GM21447 (cell line): ENCODE results near the gene KCNK15.

ENCODE experiments used
- ATAC-seq: cut with Tn5 transposase; IDR thresholded peaks from one replicate; pipeline ENCODE4 v1.9.1; 2021; ENCODE audit not compliant: unreplicated experiment

Gene KCNK15

DNA sequence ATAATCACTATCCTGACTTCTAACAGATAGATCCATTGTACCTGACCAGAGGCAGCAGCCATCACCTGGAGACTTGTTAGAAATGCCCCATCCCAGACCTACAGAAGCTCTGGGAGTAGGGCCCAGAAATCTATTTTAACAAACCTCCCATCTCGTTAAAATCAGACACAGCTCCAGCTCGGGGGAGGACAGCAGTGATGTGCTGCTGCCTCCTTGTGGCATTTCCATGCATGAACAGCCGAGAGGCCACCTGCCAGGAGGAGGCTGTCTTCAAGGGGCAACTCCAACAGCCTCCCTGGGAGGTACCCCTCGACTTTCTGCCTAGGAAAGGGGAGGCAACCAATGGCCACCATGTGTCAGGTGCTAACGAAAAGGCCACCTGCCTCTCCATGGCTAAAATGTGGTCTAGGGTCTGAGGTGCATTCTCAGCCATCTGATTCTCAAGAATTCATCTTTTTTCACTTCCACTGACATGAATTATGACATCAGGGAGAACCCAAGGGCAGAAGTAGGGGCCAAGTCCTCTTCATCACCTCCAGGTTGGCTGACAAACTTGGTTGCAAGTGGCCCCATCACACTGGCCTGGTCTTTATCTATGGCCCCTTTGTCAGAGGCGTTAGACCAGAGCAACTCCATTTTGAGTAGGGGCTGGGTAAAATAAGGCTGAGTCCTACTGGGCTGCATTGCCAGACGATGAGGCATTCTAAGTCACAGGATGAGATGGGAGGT is 12.2 kb upstream of the KCNK15 start:
- no peak for ATAC-seq

DNA sequence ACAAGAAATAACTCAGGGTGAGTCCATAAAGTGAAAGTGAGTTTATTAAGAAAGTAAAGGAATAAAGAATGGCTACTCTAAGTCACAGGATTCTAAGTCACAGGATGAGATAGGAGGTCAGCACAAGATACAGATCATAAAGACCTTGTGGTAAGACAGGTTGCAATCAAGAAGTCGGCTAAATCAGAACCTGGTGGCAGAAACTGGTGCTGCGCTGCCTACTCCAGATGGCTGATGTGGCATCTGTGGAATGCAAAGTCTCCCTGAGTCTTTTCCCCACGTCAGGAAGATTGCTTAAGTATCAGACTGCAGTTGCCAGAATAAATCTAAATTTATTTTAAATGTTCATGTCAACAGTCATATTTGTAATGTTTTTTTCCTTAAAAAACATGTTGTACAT is 10.7 kb upstream of the KCNK15 start:
- no peak for ATAC-seq

DNA sequence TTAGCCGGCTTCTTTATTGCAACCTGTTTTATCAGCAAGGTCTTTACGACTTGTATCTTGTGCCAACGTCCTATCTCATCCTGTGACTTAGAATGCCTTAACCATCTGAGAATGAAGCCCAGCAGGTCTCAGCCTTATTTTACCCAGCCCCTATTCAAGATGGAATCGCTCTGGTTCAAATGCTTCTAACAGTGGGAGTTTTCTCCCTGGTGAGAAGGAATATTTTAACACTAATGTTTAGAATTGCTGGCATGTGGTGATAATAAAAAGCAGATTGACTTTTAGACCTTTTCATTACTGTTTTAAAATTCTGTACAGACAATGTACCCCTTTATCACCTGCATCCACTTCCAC is 9.9 kb upstream of the KCNK15 start:
- no peak for ATAC-seq

DNA sequence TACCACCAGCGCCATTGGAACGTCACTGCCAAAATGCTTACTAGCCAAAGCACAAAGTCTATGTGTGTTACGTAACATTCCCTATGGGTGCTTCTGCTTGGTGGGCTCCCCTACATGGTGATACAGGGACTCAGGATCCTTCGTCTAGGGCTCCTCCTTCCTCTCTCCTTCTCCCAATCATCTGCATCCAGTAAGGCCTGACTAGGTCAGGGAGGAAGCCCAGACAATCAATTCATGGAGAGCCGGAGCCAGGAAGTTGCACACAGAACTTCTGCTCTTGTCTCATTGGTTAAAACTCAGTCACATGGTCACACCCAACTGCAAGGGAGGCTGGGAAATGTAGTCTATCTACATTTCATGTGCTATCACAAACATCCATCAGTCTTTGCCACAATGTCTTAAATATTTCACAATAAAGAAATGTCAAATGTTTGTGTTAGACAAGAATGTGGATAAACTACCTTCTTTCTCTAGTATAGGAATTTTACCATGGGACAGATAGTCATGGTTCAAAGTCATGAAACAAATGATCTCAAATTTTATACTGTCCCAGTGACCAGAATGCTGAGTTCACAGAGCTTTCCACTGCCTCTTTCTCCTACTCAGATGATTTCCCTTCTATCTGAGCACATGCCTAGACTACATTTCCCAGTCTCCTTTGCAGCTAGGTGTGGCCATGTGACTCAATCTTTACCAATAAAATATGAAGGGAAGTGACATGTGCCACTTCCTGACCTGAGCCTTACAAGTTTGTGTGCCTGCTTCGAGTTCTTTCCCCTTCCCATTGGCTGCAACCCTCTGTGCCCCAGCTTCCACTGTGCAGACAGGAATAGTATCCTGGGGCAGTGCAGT is 9.3 kb upstream of the KCNK15 start:
- no peak for ATAC-seq

DNA sequence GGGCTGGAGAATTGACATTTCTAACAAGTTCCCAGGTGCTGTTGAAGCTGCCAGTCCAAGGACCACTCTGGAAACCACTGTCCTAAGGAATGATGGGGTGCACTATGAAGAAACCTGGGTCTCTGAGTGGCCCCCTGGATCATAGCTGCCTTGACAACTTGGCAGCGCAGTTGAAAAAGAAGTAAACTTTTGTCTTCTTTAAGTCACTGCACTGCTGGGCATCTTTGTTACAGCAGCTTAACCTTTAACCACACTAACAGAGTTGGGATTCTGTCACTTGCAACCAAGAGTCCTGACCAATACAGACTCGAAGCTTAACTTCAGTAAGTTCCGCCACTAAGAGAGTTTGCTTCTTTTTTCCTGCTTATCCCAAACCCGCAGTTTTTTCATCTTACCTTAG is 8.5 kb upstream of the KCNK15 start:
- no peak for ATAC-seq

DNA sequence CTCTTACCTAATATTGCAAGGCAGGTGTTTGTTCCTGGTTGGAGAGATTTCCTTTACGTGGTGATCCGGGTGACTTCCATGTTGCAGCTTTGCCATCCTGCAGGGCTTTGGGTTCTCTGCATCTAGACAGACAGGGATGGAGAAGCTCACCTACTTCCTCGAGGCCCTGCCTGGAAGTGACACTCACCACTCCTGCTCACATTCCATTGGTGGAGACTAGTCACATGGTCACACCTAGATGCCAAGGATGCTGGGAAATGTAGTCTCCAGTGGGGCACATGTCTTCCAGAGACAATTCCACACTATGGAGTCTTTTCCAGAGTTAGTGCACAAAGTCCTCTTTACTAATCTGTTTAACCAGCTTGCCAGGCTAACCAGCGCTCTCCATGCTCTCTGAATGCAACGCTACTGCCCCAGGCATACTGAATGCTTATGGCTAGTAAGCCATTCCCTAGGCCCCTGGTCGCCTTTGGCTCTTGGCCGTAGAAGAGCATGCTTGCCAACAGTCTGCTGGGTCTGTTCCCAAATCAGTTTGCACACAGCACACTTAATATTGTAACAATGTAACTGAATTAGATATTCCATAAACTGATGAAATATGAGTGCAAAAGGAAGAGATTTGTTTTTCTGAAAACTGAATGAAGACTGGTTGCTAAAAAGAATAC is 6.7 kb upstream of the KCNK15 start:
- no peak for ATAC-seq

DNA sequence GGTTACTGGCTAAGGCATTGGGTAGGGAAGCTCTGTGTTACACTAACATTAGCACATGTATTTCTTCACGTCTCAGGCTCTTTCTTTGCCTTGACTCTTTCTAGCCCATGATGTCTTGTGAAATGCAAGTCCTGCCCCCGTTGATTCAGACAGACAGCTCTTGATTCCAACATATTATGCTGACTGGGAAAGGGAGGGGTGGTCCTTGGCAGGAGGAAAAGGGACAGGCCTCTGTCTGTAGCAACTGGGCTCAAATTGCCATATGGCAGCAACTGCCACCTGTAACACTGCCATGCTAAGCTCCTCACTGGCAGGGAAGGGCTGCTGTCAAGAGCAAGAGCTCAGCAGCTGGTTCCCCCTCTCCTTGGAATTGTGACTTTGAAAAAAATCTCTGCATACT is 5.7 kb upstream of the KCNK15 start:
- no peak for ATAC-seq

DNA sequence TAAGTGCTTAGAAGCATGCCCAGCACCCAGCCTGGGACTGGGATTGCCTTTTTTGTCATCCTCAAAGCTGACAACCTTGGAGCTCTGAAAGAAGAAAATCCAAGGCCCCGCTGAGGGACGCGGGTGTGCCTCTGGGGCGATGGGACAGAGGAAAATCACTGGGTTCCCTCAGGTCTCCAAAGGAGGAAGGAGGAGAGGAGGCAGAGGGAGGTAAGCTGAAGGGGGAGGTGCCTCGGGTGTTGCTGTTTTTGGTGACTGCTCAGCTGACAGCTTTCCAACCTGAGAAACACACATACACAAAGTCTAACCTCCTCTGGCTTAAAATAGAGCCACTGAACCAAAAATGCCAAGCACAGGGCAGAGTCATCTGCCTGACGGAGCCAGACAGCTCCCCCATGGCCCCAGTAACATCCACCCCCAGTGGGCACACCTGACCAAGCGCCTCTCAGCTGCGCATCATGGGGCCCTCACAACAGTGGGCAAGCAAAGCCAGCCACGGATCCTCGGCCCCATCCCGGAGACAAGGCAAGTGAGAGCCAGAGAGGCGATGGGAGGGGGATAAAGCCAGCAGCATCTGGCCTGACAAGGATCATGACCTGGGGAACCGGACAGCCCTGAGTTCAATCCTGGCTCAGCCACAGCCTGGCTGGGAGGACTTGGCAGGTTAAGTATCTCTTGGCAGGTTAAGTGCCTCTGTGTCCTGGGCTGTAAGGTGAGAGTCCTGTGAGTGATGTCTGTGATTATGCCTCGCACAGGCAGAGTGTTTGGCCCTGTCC is 3.2 kb upstream of the KCNK15 start:
- no peak for ATAC-seq

DNA sequence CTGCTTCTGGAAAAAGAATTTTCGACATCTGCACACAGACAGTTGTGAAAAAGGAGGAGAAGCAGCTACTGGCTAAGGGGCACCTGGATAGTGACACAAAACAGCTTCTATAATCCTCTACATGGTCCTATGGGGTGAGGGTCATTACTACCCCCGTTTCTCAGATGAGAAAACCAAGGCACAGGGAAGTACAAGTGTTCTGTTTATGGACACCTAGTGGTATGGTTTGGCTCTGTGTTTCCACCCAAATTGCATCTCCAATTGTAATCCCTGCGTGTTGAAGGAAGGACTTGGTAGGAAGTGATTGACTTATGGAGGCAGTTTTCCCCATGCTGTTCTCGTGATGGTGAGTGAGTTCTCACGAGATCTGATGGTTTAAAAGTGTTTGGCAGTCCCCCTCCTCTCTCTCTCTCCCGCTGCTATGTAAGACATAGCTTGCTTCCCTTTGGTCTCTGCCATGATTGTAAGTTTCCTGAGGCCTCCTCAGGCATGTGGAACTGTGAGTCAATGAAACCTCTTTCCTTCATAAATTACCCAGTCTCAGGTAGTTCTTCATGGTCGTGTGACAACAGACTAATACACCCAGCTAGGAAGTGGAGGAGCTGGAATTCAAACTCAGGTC is 2.5 kb upstream of the KCNK15 start:
- ATAC-seq = no peak

DNA sequence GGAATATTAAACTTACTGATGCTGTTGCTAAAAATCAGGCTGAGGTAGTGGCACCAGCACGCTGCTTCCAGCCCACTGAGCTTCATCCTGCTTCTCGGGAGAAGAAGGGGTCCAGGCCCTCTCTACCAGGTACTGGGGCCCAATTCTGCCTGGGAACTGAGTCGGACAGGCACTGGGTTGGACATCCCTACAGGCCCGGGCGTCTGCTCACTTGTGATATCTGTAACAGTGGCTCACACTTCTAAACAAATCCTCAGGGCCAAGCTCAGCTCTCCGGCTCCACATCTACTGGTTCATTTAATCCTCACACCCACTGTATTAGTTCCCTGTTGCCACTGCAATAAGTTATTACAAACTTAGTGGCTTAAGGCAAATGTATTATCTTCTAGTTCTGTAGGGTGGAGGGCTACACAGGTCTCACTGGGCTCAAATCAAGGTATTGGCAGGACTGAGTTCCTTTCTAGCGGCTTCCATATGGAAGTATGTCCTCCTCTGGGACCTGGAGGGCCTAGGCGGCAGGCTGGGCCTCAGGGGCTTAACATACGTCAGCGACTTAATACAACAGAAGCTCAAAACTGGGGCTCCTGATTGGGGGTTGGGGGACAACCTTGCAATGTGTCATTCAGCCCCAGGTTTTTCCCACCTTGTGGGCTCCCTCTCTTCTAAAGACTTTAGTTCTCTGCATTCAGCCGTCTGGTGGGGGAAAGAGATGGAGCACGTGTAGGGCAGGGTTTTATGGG is 1.6 kb upstream of the KCNK15 start:
- ATAC-seq = no peak

DNA sequence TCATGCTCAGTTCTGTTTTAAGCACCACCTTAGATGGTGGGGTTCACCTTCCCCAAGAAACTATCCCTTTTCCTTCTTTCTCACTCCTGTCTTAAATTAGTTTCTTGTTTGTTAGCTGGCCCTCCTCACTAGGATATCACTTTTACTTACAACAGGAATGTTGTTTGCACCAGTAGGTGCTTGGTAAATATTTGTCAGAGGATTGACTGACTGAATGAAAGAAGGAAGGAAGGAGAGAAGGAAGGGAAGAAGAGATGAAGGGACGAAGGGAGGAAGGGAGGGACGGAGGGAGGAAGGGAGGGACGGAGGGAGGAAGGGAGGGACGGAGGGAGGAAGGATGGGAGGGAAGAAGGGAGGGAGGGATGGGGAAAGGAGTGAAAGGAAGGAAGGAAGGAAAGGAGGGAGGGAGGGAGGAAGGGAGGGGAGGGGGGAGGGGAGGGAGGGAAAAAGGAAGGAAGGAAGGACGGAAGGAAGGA is 505 bp upstream of the KCNK15 start:
- no peak for ATAC-seq

DNA sequence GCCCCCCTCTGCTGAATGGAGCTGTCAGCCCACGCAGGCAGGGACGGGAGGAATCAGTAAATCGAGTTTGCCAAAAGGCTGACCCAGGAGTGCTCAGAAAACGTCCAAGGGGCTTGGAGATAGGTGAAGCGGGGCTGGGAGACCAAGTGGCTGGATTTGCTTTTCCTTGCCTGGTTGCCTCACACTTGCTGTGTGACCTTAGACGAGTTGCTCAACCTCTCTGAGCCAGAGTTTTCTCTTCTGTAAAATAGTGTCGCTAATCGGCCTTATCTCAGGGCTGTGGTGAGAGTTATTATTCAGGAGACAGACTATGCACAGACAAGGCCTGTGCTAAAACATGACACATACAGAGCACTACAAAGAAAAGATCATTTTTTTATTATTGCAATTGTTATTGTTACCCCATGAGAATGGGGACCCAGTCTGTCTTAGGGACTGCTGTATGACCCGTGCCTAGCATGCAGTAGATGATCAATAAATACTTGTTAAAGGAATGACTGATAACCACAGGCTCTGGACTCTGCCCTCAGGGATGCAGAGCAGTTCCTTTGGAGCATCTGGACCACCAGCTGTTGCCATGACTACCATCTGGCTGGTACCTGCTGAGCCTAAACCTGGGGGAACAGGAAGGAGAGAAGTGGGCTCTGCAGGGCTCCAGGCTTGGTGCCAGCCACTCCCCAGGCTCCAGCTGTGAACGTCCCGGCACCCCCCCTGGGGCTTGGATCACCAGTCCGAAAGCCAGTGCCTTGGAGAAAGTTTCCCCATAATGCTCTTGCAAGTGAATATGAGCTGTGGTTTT is 901 bp downstream of the KCNK15 start:
- ATAC-seq = no peak

DNA sequence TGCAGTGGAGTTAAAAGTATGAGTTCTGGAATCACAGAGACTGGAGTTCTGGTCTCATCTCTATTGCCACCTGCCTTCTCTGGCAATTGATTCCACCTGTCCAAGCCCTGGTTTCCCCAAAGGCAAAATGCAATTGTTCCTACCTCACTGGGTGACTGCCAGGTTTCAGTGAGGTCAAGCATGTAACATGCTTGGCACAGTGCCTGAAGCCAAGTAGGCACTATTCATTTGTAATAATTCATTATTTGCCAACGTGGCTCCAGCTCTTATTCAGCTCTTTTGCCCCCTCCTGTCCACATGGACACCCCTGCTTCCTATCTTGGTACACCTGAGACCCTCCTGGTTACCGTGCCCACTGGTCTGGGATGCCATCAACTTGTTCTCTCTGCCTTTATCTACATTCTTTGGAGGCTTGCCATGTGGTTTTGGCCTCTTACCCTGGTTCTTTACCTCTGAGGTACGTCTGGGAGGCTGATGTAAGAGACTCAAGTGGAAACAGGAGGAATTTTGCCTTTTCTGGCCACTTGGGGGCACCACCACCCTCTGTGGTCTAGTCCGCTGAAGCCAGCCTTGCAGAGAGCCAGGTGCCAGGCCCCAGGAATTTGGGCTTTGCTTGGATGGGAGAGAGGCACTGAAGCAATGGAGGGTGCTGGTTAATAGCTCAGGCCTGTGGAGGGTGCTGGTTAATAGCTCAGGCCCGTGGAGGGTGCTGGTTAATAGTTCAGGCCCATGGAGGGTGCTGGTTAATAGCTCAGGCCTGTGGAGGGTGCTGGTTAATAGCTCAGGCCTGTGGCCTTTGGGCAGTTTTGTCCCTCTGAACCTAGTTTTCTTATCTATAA is 1.7 kb downstream of the KCNK15 start:
- no peak for ATAC-seq

DNA sequence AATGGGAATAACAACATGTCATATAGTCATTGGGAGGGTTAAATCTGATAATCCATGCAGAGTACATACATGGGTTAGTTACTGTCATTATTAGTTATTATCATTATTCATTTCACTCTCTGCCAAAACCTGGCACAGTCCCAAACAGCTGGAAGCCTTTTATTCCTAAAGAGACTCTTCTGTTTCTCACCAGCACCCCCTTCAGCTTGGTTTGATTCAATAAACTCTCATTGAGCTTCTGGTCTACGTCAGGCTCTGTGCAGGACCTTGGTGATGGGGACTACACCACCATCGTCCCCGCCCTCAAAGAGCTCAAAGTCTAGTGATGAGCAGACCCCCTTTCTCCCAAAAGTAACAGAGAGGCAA is 2.3 kb downstream of the KCNK15 start:
- ATAC-seq = no peak

DNA sequence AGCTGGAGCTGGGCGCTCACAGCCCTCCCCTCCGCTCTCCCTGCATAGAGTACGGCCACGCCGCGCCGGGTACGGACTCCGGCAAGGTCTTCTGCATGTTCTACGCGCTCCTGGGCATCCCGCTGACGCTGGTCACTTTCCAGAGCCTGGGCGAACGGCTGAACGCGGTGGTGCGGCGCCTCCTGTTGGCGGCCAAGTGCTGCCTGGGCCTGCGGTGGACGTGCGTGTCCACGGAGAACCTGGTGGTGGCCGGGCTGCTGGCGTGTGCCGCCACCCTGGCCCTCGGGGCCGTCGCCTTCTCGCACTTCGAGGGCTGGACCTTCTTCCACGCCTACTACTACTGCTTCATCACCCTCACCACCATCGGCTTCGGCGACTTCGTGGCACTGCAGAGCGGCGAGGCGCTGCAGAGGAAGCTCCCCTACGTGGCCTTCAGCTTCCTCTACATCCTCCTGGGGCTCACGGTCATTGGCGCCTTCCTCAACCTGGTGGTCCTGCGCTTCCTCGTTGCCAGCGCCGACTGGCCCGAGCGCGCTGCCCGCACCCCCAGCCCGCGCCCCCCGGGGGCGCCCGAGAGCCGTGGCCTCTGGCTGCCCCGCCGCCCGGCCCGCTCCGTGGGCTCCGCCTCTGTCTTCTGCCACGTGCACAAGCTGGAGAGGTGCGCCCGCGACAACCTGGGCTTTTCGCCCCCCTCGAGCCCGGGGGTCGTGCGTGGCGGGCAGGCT is 4.6 kb downstream of the KCNK15 start:
- no peak for ATAC-seq

DNA sequence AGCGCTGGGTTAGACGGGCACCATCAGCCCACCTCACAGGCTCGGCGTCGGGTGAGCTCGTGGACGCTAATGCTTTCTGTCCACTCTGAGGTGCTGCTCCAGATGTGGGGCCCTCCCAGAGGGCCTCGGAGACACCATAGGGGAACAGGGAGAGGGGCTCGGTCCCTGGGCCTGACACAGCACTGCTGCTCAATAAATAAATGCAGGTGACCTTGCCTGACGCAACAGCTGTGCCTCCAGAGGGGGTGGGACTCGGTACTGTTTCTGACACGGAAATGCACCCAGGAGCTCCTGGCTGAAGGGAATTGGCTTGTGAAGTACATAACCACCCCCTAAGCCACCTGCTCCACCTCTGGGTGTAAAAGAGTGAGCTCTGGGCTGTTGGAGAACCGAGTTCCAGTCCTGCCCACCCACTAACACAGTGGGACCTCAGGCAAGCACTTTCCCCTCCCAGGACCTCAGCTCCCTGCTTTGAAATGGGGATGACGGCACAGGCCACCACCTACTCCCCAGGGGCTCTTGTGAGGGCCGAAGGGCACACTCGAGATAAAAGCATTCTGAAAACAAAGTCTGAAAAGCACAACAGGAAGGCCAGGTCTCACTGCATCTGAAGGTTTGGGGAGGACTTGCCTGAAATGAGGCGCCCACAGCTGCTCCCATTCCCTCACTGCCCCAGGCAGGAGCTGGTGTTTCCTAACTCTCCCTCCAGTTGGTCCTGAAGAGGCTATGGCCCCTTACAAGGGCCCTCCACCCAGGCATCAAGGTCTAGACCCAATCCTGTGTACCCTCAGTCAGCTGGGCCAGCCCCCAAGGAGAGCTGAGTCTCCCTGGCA is 6.7 kb downstream of the KCNK15 start:
- ATAC-seq = no peak

DNA sequence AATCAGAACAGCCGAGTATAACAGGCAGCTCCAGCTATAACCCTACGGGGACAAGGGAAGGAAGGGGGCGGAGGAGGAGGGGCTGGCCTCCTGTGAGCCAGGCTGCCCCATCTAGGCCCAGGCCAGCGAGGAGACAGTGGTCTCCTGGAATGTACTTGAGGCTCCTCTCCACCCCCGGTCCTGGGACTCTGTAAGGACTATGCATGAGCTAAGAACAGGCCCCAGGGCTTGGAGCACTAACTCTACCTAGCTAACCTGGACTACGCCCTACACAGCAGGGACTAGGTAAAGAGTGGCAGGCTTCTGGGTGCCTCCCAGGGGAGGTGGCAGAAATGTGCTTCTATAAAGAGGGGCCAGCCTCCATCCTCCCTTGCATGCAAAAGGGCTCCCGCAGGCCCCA is 8.9 kb downstream of the KCNK15 start:
- no peak for ATAC-seq
